ENCODE data around the gene SLC28A1.

DNA sequence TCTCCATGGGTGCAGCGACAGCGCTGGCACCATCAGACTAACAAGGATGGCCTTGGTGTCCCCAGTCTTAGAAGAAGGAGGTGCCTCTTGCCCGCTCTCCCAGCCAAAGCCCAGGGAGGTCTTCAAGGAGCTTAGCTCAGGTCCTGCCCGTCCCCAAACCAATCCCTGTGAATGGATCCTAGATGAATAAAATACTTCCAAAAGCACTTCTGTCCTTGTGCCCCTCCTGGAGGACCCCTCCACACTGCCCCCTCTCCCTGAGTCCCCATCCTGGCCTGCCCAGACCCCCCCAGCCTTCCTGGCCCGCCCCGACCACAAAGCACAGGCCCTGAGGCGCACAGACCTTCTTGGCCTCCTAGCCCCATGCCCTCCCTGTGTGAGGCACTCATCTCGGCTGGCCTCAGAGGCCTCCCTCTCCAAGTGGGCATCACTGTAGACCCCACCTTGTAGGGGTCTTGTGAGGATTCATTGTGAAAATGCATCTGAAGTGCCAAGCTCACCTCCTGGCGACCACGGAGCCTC, 8.4 kb downstream of the SLC28A1 start:
- TF ChIP-seq, protein P1, sequence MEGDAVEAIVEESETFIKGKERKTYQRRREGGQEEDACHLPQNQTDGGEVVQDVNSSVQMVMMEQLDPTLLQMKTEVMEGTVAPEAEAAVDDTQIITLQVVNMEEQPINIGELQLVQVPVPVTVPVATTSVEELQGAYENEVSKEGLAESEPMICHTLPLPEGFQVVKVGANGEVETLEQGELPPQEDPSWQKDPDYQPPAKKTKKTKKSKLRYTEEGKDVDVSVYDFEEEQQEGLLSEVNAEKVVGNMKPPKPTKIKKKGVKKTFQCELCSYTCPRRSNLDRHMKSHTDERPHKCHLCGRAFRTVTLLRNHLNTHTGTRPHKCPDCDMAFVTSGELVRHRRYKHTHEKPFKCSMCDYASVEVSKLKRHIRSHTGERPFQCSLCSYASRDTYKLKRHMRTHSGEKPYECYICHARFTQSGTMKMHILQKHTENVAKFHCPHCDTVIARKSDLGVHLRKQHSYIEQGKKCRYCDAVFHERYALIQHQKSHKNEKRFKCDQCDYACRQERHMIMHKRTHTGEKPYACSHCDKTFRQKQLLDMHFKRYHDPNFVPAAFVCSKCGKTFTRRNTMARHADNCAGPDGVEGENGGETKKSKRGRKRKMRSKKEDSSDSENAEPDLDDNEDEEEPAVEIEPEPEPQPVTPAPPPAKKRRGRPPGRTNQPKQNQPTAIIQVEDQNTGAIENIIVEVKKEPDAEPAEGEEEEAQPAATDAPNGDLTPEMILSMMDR (IDR thresholded peaks at IDR 0.05; ENCODE audit: insufficient read depth, low read depth, low read length) = no peak
- TF ChIP-seq EZH2 (IDR thresholded peaks at IDR 0.05; ENCODE audit: insufficient read depth, low read length) = no peak
